Measurements from ENCODE around the gene ETF1.
A peak's percentile ranks its signal among the peaks of the same experiment; 100 is the strongest.

ETF1 gene

GRCh38 chr5:138573223-138573622, 30.2 kb upstream of the ETF1 start:
- peak overlapping the region; percentile 85 for H3K4me3 ChIP-seq (replicated peaks; ENCODE audit: low read depth, low read length)
- DNase-seq (ENCODE audit: extremely low read depth, low read depth), result no peak
- TF ChIP-seq, protein P1, sequence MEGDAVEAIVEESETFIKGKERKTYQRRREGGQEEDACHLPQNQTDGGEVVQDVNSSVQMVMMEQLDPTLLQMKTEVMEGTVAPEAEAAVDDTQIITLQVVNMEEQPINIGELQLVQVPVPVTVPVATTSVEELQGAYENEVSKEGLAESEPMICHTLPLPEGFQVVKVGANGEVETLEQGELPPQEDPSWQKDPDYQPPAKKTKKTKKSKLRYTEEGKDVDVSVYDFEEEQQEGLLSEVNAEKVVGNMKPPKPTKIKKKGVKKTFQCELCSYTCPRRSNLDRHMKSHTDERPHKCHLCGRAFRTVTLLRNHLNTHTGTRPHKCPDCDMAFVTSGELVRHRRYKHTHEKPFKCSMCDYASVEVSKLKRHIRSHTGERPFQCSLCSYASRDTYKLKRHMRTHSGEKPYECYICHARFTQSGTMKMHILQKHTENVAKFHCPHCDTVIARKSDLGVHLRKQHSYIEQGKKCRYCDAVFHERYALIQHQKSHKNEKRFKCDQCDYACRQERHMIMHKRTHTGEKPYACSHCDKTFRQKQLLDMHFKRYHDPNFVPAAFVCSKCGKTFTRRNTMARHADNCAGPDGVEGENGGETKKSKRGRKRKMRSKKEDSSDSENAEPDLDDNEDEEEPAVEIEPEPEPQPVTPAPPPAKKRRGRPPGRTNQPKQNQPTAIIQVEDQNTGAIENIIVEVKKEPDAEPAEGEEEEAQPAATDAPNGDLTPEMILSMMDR (IDR thresholded peaks at IDR 0.05; ENCODE audit: low read depth, low read length, missing control alignments), result no peak

DNA sequence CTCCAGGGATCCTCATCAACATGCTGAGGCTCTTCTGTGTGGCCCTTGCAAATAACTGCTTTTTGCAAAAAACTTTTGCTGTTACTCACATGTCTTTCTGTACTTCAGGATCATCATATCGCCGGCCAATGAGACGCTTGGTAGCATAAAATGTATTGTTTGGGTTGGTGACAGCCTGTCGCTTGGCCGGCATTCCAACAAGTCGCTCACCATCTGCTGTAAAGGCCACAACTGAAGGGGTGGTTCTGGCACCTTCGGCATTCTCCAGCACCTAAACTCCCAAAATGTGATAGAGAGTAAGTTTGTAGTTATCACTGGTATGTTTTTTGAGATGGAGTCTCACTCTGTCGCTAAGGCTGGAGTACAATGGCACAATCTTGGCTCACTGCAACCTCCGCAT, 27.8 kb upstream of the ETF1 start:
- DNase-seq (ENCODE audit: extremely low read depth, low read depth), result no peak
- no peak overlapping the region for H3K4me3 ChIP-seq (replicated peaks; ENCODE audit: low read depth, low read length)
- TF ChIP-seq, protein P1 (IDR thresholded peaks at IDR 0.05; ENCODE audit: low read depth, low read length, missing control alignments), result no peak

- no peak for DNase-seq (ENCODE audit: extremely low read depth, low read depth)
- TF ChIP-seq, protein P1 (IDR thresholded peaks at IDR 0.05; ENCODE audit: low read depth, low read length, missing control alignments), result no peak
- no peak overlapping the region for H3K4me3 ChIP-seq (replicated peaks; ENCODE audit: low read depth, low read length)
Measured at GRCh38 chr5:138569782-138570181, 26.7 kb upstream of the ETF1 start.

- TF ChIP-seq, protein P1 (IDR thresholded peaks at IDR 0.05; ENCODE audit: low read depth, low read length, missing control alignments), result no peak
- H3K4me3 ChIP-seq (replicated peaks; ENCODE audit: low read depth, low read length), result no peak overlapping the region
- DNase-seq (ENCODE audit: extremely low read depth, low read depth), result no peak
Measured at GRCh38 chr5:138568061-138568824, 25.2 kb upstream of the ETF1 start.

DNA sequence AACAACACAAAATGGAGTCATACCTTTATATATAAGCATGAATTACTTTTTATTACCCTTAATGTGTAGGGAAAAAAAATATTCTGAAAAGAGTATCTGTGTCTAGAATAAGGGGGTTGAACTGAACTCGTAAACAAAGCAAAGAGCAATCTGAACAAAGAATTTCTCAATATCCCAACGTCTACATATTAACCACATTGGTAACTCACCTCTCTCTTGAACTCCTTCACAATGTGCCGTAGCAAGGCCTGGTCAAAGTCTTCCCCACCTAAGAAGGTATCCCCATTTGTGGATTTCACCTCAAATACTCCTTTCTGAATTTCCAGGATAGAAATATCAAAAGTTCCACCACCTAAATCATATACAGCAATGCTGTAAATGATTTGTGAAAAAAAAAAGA, 23.8 kb upstream of the ETF1 start:
- no peak overlapping the region for H3K4me3 ChIP-seq (replicated peaks; ENCODE audit: low read depth, low read length)
- DNase-seq (ENCODE audit: extremely low read depth, low read depth), result no peak
- TF ChIP-seq, protein P1 (IDR thresholded peaks at IDR 0.05; ENCODE audit: low read depth, low read length, missing control alignments), result no peak

GRCh38 chr5:138565100-138565821, 22.2 kb upstream of the ETF1 start:
- TF ChIP-seq, protein P1 (IDR thresholded peaks at IDR 0.05; ENCODE audit: low read depth, low read length, missing control alignments), result no peak
- no peak for DNase-seq (ENCODE audit: extremely low read depth, low read depth)
- no peak overlapping the region for H3K4me3 ChIP-seq (replicated peaks; ENCODE audit: low read depth, low read length)

Measured in HFF-Myc (cell line).